Posterior cingulate gyrus (tissue), 11 donors: Measurements from ENCODE around the gene KIRREL3.
A peak's percentile ranks its signal among the peaks of the same experiment; 100 is the strongest.
"Not testable (repeated sequence)": the region's sequence is repeated elsewhere in the genome, so short reads cannot be mapped to it uniquely, and the experiment has no call there.

Experiments
- DNase-seq, 10 donors: peaks; one replicate each; pipeline versions ENCODE4 v3.0.0 to v3.0.0-alpha.2; 2020 to 2021; ENCODE audit warnings: mixed read lengths in 3 of 10
- intact Hi-C: fragments of 100-400 bp; cut with DNase I; formaldehyde crosslinking; loops from one replicate; pipeline ENCODE4 v1.15.1; 2023

The KIRREL3 gene

DNA sequence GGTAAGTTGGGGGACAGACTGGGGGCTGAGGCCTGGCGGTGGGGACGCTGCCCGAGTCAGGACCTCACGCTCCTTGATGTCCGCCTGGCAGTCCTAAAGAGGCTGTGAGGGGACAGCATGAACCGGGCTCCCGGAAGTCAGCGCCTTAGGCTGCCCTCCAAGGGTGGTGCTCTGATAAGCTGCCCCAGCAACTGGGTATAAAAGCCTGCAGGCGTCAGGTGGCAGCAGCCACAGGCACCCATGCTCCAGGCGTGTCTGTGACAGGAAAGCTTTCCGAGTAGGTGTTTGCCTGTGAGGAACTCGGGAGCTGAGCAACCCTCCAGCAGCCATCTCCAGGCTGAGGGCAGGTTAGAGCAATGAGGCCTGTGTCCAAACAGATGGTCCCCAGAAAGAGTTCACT, 592.1 kb downstream of the KIRREL3 start:
- intact Hi-C loops: no loop called here
- DNase-seq: peak in 3 of 10 donors; percentile 22 to 74 (median 62)

DNA sequence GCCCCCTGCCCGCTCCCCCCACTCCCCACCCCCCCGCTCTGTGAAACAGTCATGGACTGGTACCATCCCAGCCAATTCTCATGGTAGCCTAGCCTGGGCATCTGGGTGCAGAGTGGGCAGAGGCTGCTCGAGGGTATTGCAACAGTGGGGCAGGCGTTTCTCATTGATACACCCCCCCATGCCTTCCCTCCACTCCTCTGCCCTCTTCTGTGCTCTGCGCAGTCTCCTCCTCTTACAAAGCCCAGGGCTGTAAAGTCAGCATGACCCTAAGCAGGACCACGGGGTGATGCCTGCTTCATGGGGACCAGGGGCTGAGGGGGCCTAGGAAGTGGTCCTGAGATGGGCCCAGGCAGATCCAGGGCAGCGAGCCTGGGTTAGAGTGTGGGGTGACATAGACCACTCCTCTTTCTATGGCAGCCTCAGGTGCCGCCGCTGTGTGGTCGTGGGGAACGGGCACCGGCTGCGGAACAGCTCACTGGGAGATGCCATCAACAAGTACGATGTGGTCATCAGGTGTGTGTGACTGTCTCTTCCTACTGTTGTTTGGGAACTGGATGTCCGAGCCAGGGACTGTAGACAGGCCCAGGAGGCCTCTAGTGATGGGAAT, 592.8 kb downstream of the KIRREL3 start:
- intact Hi-C loops: no loop called here
- peak in 3 of 10 donors; percentile 17 to 57 (median 49) for DNase-seq

DNA sequence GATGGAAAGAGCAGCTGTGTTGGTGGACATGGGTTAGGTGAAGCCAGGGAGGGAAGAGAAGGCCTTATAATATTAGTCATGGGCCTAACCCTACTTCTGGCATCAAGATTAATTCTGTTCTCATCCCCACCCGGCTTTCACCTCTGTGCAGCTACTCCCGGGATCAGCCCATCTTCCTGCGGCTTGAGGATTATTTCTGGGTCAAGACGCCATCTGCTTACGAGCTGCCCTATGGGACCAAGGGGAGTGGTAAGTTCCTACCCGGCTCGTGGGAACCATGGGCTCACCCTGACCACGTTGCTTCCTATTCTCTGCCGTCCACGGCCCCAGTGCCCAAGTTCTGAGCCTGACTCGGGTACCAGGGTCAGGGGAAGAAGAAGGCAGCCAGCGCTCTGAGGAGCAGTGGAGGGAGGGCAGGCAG, 593.5 kb downstream of the KIRREL3 start:
- intact Hi-C loops: no loop called here

DNA sequence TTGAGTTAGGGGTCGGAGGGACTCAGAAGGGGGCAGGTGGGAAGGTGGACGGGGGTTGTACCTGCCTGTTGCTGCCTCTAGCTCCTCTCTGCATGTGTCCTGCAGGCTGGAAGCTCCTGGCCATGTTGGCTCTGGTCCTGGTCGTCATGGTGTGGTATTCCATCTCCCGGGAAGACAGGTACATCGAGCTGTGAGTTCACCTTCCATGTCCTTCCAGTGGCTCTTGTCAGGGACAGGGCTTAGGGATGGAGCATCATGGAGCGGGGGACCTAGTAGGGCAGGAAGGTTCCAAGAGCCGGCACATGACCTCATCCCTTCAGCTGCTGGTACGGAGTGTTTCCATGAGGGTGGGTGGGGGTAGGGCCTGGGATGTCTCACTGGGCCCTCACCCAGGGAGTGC, 594.2 kb downstream of the KIRREL3 start:
- peak in 3 of 10 donors; percentile 43 to 75 (median 65) for DNase-seq
- intact Hi-C loops: no loop called here

More for the DNA sequence above, 593.5 kb downstream of the KIRREL3 start:
- peak in 3 of 10 donors; percentile 46 to 75 (median 73) for DNase-seq

DNA sequence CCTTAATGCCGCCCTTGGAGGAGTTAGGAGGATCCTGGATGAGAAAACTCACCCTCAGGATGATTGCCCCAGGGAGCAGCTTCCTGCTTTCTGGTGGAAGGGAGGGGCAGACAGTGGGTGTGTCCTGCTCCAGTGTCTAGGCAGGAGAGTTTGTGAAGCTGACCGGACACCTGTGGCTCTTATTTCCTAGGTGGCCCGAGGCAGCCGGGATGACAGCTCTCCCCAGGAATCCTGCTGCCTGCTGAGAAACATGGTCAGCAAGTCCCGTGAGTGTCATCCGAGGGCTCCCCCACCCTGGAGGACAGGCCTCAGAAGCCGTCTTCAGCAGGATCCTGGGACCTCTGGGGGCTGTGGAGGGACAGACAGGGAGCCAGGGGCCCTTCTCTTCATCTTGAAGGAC, 594.7 kb downstream of the KIRREL3 start:
- DNase-seq: peak in 2 of 10 donors; percentile 73 to 81
- intact Hi-C loops: no loop called here

DNA sequence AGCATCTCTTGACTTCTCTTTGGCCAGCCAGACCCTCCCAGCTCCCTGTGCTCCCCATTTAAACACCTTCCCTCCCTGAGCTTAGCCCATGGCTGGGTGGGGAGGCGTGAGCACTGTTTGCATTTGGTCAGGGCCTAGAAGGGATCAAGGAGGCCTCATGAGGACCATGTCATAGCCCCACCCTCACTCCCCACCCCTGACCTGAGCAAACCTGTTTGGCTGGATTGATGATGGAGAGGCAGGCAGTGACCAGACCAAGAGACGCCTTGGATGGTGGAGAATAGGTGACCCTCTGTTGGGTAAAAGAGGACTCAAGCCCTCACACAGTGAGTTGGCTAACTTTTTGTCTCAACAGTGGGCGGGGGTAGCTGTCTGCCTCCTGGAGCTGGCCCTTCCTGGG, 595.2 kb downstream of the KIRREL3 start:
- intact Hi-C loops: no loop called here
- peak in 1 of 10 donors; percentile 30 for DNase-seq

DNA sequence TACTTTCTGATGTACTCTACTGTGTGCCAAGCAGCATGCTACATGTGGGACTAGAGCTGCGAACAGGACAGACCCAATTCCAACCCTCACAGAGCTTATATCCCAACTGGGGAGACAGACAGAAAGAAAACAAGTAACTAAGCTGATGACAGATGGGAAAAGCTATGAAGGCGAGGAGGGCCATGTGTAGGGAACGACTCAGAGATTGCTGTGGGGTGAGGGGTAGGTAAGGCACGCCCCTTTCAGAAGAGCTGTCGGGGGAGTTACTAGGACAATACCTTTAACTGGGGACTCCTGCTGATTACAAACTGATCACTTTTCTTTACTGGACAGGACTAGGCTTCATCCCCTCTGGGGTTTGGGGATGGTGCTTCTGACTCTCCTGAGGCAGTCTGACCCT, 596.2 kb downstream of the KIRREL3 start:
- intact Hi-C loops: no loop called here
- peak in 1 of 10 donors; percentile 11 for DNase-seq

DNA sequence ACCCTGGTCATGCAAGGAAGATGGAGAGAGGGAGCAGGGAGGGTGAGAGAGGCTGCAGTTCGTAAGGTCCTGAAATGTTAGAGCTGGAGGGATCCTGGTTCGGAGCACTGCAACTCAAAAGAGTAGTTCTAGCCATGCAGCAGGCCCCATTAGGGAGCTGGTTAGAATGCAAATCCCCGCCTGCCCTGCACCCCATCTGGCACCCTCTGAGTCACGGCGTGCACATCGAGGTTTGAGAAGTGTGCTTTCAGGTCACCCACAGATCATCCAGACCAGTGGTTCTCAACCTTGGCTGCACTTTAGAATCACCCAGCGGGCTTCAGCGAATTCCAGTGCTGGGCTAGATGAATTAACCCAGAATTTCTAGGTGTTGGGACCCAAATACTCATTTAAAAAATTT, 596.9 kb downstream of the KIRREL3 start:
- DNase-seq: peak in 2 of 10 donors; percentile 7 to 74
- intact Hi-C loops: no loop called here

DNA sequence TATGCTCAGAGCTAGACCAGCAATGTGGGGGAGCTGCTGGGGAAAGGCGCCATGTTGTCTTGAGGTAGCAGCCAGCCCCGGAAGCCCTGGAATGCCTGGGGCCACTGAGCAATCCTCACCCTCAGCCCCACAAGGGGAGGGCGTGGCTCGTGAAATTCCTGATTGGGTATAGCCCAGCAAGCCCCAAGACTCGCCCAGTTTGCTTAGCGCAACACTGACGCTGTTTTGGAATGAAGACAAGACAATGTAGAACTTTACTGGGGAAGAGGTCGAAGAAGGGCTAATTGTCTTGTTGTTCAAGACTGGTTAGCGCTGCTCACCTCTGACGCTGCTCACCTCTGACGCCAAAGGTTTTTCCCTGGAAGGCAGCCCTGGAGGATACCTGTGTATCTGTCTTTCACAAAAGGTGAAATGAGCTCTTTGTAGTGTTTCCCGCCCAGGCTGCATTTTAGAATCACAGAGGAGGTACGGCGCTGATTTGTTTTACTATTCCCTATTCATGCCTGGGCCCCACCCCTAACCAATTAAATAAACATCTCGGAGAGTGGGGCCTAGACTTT, 597.5 kb downstream of the KIRREL3 start:
- peak in 2 of 10 donors; percentile 59 for DNase-seq
- intact Hi-C loops: no loop called here

DNA sequence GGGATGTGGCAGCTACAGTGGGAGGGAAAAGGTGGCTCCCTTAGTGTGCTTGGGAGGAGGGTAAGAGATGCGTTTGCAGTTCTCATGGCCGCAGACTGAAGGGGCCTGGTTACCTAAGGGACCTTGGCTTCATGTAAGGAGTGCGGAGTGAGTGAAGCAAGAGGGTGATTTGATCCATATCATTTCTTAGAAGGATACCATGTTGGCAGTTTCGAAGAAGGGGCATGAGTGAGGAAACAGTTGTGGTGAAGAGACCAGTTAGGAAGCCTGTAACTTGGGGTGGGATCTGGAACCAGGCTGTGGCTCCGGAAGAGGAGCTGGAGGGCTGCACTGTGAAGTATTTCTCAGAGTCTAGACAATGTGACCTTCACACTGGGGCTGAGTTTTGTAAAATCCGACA, 600.1 kb downstream of the KIRREL3 start:
- intact Hi-C loops: no loop called here

DNA sequence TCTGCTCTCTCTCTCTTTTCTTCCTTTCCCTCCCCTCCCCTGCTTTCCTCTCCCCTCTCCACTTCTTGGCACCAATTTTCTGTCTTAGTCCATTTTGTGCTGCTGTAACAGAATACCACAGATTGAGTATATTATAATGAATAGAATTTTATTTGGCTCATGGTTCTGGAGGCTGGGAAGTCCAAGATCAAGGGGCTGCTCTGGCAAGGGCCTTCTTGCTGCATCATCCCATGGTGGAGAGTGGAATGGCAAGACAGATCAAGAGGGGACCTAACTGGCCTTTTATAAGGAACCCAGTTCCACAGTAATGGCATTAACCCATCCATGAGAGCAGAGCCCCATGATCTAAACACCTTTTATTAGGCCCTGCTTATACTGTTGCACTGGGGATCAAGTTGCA, 600.6 kb downstream of the KIRREL3 start:
- intact Hi-C loops: no loop called here
- no peak for DNase-seq

More for the DNA sequence above, 600.1 kb downstream of the KIRREL3 start:
- DNase-seq: peak in 1 of 10 donors; percentile 10

DNA sequence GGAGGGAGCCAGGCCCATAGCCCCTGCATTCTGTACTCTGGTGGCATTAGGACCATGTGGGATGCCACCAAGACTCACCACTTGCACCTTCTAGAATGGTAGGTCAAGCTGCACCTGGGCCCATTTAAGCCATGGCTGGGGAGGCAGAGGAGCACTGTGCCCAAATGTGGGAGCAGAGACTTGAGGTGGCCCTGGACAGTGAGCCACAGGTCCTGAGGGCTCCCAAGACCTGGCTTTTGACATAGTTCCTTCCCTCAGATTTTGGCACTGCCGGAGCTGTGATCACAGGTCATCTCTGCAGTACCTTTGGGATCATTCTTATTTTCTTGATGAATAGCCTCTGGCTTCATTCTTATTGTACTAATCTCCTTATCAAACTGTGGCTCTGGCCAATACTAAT, 601.8 kb downstream of the KIRREL3 start:
- intact Hi-C loops: no loop called here
- peak in 1 of 10 donors; percentile 57 for DNase-seq

DNA sequence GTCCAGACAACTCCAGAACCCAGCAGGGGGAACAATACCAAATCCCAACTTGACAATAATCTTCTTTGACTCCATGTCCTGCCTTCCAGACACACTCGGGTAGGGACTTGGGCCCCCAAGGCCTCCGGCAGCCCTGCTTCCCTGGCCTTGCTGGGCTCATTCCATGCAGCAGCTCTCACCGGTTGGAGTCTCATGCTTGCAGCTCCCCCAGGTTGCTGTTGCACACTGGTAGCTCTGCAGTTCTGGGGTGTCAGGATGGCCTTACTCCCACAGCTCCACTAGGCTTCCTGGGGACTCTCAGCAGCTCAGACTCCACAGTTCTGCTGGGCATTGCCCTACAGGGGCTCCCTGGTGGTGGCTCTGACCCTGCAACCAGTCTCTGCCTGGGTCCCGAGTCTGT, 602.3 kb downstream of the KIRREL3 start:
- DNase-seq: peak in 2 of 10 donors; percentile 49 to 59
- intact Hi-C loops: no loop called here

DNA sequence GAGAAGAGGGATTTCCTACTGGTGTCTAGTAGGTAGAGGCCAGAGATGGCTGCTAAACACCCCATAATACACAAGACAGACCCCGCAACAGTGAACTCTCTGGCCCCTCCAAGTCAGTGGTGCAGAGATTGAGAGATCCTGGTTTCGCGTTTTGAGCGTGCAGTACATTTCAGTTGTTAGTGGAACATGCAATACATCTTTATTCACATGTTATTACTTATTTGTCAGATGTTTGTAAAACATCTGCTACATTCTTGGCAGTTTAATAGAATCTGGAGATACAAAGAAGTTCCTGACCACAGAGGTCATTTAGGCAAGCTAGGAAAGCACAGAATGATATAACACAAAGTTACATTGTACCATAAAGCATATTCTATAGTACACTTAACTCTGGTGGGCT, 603.6 kb downstream of the KIRREL3 start:
- peak in 2 of 10 donors; percentile 15 to 22 for DNase-seq

DNA sequence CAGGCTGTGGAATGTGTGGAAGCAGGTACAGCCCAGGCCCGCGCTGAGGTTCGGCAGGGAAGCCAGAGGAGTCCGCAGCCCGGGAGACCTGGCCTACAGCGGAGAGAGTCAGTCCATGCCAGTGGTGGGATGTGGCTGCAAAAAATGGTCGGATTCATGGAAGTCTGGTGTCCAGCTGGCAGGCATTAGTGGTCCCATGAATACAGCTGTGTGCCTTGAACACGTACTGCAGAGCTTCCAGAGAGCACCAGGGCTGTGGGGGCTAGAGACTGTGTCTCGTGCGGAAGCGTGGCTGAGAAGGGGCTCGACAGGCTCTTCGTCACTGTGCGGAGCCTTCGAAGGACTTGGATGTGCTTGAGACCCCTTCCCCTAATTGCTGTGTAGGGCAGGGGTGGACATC, 604.3 kb downstream of the KIRREL3 start:
- intact Hi-C loops: not testable (repeated sequence)
- peak in 3 of 10 donors; percentile 41 to 59 (median 50) for DNase-seq

More for the DNA sequence above, 603.6 kb downstream of the KIRREL3 start:
- intact Hi-C loops: no loop called here

DNA sequence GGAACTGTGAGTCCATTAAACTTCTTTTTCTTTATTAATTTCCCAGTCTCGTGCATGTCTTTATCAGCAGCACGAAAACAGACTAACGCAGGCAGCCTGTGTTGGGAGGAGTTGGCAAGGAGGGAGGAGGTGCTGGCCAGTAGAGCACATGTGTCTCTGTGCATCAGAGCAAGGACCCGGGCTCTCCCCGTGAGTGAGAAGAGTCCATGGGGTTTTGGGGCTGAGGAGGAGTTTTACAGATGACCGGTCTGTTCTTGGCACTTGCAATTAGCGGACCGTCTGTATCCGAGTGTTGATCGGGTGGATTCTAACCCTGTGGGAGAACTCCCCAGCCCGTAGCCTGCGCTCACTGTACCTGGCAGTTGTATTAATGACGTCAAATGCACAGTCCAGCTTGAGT, 604.8 kb downstream of the KIRREL3 start:
- DNase-seq: peak in 3 of 10 donors; percentile 13 to 39 (median 18)
- intact Hi-C loops: not testable (repeated sequence)

DNA sequence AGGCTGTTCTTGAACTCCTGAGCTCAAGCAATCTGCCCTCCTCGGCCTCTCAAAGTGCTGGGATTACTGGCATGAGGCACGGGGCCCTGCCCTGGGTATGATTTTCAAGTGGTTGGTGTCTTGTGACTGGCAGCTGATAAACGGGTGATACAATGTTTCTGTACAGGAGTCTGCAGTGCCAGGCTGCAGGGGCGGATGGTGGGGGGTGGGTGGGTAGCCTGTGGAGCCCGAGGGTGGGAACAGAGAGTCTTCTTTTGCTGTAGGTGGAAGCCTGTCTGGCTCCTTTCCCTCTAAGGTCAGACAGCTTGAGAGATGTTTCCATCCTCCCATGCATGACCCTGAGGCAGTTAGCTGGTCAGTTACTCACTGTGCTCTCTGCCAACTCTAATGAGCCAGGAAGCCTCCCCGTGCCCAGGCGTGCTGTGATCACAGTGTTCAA, 605.9 kb downstream of the KIRREL3 start:
- peak in 4 of 10 donors; percentile 50 to 72 (median 64) for DNase-seq
- intact Hi-C loops: loop anchor here (5.0 kb wide), 1 partner anchor 37 kb away; the partner anchor contains the start of gene ST3GAL4

DNA sequence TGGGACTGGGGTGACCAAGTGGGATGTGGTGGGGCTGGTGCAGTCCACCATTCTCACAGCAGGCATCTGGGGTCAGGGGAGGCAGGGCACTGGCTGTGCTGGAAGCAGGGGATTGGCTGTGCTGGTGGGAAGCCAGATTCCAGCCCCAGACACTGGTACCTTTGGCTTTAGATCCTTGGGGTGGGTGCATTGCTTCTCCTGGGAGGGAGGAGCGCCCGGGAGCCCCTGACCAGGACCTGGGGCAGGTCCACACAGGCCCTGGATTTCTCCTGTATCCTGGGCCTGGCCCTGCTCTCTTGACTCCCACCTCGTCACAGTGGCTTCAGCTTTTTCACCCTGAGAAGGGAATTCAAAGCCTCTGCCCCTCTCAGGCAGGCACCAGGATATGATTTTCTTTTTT, 606.5 kb downstream of the KIRREL3 start:
- peak in 2 of 10 donors; percentile 55 to 69 for DNase-seq
- intact Hi-C loops: loop anchor here (5.0 kb wide), 1 partner anchor 37 kb away; the partner anchor contains the start of gene ST3GAL4

DNA sequence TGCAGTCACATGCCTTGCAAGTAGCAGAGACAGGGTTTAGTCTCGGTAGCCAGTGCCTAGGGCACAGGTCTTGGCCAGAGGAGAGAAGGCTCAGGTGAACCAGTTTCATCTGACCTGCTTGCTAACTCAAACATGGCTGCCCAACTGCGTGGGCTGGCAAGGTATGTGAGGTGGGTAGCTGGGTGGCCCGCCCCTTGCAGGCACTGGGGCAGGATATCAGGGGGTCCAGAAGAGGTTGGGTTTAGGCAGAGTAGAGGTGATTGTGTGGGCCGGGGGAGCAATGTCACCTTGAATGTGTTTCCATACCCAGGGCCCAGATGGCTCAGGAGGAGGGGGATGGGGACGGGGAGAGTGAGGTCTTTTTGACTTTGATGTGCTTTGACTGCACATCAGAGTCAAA, 607.4 kb downstream of the KIRREL3 start:
- intact Hi-C loops: loop anchor here (5.0 kb wide), 1 partner anchor 36 kb away; the partner anchor contains the start of gene ST3GAL4
- peak in 3 of 10 donors; percentile 24 to 74 (median 72) for DNase-seq

DNA sequence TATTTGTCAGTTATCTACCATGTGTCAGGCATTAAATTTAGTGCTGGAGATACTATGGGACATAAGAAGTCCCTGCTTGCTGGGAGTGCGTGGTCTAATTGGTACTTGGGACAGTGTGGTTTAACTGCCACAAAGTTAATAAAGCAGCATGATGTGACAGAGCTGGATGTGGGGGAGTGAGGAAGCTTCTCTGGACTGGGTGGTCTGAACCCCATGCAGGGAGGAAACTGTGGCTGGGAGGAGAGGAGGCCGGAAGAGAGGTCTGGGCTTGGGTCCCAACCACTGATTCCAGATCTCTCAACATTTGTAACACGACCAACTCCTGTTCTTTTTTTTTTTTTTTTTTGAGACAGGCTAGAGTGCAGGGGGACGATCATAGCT, 607.9 kb downstream of the KIRREL3 start:
- intact Hi-C loops: loop anchor here (5.0 kb wide), 1 partner anchor 35 kb away; the partner anchor contains the start of gene ST3GAL4
- DNase-seq: peak in 2 of 10 donors; percentile 19 to 71

DNA sequence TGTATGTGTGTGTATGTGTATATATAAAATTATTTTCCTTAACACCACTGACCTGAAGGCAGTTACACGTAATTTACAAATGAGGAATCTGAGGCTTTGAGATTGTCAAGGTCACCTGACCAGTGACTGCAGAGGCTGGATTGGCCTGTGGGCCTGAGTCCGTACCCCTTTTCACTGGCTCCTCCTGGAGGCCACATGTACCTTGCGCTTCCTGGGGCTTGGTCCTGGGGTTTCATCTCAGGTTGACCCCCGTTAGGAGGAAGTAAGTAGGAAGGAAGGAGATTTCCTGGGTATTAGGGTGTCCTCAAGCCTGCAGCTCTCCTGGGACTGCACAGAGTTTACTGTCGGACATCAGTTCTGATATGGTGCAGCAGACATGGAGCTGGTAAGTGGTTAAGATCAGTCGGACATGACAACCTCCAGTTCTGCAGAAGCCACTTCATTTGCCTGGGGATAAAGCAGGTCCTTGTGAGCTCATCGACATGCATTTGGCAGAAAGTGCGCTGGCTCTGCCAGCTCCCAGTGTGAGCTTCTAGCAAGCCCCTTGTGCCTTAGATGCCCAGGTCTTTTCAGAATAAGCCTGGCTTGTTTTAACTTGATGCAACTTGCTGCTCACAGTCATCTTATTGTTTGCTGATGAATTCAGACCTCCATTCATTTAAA, 608.5 kb downstream of the KIRREL3 start:
- intact Hi-C loops: loop anchor here (5.0 kb wide), 1 partner anchor 35 kb away; the partner anchor contains the start of gene ST3GAL4
- DNase-seq: peak in 5 of 10 donors; percentile 26 to 90 (median 42)
